Measurements from ENCODE around the gene CEP170B.
"Not testable (repeated sequence)": the region's sequence is repeated elsewhere in the genome, so short reads cannot be mapped to it uniquely, and the experiment has no call there.

CEP170B gene

DNA sequence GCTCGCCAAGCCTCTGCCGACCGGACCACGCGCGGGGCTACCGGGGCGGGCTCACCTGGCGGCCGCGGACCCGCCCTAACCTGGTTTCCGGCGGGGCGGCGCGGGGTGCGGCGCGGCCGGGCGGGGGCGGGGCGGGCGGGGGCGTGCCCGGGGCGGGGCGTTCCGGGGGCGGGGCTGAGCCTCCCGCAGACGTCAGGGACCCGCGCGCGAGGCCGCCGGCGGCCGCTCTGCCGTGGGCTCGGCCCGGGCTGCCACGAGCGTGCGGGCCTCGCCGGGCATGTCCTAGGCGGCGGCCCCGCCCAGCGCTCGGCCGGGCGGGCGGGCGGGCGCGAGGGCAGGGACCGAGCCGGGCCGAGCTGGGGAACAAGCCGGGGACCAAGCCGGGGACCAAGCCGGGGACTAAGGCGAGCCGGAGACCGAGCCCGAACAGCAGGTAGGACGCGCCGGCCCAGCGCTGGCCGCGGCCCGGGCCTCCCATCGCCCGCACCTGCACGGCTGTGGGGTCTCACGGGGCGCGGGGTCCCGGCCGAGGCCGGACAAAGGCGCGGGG lies at the start of gene CEP170B:
Gene CEP170B, plus strand, starts transcription at position 188 of the 550 bp plus-strand sequence. CDS start 3,183 bp downstream, outside the sequence.
- no peak for DNase-seq

DNA sequence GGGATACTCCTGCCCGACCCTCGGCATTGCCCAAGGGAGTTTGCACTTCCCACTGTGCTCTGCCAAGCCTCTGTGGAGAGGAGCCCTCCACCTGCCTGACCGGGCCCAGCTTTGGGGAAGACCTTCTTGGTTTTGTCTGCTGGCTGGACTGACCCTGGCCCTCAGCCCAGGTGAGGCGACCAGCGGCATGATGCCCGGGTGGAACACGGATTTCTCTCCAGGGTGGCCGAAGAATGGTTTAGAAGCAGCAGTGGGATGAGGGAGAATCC lies 48.5 kb upstream of the CEP170B start:
- DNase-seq, result no peak

DNA sequence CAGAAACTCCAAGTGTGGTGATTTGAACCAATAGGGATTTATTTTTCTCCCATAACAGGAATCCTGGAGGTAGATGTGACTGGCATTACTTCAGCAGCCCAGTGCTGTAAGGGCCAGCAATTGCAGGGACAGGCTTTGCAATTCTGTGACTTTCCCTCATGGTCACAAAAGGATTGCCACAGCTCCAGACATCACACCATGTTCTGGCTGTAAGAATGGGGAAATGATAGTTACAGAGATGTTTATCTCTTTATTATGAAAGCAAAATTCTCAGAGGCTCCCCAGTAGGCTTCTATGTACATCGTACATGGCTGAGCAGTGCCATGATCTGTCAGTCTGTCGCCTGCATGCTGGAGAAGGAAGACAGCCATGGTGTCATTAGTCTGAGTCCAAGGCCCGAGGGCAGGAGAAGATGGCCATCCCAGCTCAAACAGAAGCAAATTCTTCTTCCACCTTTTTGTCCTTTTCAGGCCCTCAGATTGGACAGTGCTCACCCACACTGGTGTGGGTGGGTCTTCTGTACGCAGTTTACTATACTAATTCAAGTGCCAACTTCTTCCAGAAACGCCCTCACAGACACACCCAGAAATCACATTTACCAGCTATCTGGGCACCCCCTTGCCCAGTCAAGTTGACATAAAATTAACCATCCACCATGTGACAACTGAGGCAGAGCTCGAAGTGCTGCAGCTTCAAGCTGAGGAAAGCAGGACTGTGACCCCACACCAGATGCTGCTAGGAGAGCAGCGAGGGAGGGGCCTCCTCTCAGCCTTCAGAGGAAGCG lies 46.9 kb upstream of the CEP170B start:
- DNase-seq, result no peak

DNA sequence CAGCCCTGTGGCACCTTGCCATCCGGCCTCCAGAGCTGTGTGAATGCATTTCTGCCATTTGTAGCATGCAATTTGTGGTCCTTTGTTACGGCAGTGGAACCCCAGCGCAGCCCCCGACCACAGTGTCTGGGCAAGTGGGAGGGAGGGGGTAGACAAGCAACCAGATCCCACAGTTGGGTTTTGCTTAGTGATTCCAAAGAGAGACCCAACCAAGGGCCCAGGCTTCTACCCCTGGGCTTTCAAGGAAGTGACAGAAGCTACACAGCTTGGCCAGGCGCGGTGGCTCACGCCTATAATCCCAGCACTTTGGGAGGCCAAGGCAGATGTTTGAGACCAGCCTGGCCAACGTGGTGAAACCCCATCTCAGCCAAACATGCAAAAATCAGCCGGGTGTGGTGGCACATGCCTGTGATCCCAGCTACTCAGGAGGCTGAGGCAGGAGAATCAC lies 46.3 kb upstream of the CEP170B start:
- no peak for DNase-seq

DNA sequence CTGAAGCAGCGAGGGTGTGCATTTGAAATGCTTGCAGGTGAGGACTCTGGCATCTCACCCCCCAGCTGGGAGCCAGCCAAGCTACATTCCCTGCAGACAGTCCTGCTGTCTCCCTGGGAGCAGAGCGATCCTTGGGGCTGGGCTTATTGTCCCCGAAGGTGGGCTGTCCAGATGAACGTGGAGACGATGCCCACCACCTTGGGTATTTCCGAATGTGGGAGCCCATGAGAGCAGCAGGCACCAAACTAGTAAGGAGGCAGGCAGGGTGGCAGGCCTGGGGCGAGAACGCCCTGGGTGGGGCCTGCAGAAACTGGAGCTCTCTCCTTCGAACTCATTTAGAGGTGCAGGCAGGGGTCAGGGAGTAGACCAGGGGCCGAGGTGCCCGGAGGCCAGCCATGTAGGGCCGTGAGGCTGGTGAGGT lies 45.7 kb upstream of the CEP170B start:
- DNase-seq, result no peak

DNA sequence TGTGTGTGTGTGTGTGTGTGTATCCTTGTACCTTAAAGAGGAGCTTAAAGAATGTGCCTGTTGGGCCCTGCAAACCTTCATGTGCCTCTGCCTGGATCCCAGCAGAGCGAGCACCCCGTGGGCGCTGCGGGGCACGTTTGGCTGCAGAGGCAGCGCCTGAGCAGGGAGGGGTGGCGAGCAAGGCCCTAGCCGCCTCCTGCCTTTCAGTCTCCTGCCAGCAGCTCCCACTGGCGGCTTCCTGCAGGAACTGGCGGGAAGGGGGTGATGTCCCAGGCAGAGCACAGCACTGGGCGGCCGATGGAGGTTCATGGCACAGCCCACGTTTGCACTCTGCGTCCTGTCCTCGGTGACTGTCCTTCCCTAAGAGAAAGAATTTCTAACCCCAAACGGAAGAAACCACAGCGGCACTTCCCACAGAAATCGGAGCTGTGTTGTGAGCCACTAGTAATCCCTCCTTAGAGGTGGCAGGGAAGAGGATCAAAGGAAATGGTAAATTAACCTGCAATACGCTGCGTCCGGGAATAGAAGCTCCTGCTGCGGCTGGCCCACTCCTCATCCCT lies 44.3 kb upstream of the CEP170B start:
- no peak for DNase-seq

DNA sequence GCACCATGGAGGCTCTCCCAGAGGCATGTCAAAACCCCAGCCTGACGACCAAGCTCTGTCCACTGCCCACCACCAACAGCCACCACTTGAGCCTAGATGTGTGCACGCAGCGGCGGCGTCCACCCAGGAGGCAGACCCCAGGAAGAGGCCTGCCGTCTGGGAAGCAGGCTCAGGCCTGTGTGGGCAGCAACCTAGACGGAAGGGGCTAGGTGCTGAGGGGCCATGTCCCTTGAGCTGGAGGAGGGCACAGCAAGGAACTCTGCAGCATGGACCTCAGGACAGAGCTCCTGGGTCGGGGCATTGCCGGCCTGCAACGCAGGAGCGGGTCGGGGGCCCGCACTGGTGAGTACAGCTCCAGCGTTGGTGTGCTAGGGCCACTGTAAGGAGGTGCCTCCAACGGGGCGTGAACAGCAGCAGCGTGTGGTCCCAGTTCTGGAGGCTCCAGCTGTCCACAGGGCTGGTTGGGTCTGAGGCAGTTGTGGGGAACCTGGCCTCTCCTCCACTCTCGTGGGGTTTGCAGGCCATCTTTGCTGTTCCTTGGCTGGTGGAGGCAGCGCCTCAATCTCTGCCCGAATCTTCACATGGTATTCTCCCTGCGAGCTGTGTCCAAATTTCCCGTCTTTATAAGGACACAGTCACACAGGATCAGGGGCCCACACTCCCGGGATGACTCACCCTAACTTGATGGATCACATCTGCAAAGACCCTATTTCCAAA lies 43.7 kb upstream of the CEP170B start:
- DNase-seq, result no peak

DNA sequence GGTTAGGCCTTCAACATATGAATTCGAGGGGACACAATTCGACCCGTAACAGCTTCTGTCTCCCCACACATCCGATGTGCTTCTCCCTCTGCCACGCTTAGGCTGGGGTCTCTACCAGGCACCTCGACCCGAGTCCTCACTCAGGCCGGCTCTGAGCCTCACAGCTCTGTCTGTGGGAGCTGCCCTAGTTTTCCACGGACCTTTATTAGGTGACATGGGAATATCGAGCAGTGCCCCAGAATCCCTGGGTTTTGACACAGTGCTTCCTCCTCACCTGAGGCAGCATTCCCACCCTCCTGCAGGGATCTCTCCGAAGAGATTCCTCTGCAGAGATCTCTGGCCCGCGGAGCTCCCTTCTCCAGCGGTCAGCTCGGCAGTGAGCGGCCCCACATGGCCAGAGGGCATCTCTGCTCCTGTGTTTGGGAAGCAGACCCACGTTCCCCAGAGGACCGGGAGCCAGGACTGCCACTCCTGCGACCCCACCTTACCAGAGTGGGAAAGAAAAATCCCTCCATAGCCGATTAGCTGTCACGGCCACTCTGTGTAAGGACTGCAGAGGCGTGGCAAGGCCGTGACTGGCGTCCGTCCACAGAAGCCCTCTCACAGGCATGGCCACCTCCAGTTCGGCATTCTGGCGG lies 43.0 kb upstream of the CEP170B start:
- DNase-seq, result no peak

DNA sequence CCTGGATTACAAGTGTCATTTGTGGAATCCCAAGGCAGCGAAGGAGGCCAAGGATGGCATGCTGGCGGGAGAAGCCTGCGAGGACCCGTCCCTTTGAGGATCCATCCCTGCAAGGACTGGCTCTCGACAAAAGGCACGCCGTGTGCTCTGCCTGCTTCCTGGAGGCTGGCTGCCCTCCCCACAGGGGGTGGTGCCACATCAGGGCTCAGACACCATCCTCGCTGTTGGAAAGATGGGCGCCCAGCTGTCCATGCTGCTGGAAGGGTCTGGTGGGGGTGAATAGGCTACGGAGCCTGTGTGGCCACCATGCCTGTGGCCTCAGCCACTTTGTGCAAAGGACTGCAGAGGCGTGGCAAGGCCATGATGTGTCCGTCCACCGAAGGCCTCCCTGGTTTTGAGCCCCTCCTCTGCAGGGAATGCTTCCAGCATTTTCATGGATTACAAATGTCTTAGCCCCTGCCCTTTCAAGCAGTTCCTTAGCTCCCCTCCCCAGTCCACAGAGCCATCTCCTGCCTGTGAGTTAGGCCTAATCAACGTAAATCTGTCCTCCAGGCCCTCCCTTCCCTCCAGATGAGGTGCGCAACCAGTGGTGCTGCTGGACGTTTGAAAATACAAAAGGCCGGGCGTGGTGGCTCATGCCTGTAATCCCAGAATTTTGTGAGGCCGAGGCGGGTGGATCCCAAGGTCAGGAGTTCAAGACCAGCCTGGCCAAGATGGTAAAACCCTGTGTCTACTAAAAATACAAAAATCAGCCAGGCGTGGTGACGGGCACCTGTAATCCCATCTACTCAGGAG lies 42.0 kb upstream of the CEP170B start:
- DNase-seq, result no peak

DNA sequence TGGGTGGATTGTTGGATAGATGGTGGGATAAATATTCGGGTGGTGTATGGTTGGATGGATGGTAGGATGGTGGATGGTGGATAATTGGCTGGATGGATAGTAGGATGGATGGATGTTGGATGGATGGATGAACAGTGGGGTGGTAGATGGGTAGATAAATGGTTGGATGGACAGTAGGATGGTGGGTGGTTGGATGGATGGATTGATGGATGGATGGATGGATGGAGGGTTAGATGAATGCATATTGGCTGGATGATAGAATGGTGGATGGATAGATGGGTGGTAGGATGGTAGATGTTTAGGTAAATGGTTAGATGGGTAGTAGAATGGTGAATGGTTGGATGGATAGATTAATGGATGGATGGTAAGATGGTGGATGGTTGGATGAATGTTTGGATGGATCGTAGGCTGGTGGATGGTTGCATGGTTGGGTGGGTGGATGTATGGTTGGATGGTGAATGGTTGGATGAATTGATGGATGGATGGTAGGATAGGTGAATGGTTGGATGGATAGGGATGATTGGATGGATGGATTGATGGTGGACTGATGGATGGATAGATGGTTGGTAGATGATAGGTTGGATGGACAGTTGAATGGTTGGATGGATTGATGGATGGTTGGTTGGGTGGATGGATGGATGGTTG lies 40.6 kb upstream of the CEP170B start:
- DNase-seq, result no peak

DNA sequence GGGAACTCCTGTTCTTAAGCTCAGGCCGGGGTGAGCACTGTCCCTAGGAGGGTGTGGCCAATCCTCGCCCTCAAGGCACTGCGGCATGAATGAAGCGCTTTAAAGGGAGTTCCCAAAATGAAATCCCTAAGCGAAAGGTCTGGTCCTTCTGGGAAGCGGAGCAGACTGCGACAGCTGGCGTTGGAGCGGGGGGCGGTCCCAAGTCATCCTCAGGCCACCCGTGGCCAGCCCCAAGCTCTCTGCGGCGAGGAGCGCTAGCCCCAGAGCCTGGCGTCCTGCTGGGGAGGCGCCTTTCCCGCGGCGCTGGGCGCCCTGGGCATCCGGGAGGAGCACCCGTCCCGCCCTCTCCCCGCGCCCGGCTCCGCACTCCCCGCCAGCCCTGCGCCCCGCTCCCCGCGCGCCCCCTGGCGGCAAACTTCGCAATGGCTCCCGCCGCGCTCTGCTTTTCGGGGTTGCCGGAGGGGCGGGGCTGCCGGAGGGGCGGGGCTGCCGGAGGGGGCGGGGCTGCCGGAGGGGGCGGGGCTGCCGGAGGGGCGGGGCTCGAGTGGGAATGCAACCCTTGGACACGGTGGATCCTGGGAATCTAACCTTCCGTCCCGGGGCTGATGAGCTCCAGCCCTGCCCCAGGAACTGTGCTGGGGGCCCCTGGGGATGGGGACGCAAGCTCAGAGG lies 38.7 kb upstream of the CEP170B start:
- DNase-seq, result peak; percentile 96

DNA sequence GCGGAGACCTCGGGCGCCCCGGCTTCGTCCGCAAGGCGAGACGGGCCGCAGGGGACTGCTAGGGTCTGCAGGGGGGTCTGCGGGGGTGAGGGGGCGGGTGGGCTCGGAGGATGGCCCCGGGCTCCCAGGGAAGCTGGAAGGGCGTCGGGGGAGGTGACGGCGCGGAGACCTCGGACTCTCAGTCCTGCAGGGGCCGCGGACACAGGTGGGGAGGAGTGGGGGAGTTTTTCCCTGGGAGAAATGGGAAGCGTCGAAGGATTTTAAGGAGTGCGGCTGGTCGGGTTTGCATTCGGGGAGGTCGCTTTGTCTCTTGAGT lies 38.2 kb upstream of the CEP170B start:
- no peak for DNase-seq

DNA sequence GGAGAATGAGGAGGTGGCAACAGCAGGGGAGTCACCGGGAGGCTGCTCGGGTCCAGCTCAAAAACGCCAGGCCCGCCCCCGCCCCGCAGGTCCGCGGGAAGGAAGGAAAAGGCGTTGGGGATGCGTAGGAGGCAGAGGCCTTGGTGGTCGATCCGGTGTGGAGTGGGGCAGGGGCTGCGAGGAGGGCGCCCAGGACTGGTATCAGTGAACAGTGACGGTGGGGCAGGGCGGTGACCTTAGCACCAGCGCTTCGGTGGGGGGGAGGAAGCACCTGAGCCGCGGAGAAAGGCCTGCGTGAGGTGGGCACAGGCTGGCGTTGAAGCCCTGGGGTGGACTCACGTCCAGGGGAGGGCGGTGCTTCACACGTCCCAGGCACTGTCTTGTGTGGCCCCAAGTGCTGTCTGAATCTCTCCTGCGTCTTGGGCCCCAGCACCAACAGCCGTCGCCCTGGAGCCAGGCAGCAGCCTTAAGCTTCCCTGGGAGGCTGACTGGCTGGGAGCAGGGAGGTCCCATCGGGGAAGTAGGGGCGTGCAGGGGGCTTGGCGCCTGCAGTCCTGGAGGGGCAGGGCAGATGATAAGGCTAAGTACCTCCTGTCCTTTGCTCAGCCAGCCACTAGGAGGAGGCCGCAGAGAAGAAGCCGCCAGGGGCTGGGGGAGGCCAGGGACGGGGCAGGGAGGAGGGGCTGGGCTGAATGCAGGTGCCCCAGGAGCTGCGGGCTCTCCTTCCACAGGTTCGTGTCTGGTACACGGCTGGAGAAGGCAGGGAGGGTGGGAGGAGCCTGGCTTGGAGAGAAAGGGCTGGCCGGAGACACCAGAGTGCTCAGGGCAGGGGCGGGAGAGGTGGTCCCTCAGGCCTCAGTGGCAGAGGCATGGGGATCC lies 37.7 kb upstream of the CEP170B start:
- DNase-seq, result no peak

DNA sequence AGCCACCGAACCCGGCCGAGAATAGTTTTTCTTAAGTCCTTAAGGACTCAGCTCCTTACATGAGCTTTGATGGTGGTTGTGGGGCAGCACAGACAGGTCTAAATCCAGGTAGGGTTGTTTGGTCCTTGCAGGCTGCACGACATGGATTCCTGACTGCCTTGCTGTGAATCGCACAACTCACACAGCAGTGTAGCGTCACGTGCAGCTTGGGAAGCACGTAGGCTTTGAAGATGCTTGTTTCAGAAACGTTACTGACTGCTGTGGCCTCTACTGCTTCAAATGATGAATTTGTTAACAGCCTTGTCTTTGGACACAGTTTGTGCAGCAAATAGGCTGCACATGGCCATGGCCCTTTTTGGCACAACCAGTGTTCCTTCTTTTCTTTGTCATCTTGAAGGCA lies 34.3 kb upstream of the CEP170B start:
- no peak for DNase-seq

DNA sequence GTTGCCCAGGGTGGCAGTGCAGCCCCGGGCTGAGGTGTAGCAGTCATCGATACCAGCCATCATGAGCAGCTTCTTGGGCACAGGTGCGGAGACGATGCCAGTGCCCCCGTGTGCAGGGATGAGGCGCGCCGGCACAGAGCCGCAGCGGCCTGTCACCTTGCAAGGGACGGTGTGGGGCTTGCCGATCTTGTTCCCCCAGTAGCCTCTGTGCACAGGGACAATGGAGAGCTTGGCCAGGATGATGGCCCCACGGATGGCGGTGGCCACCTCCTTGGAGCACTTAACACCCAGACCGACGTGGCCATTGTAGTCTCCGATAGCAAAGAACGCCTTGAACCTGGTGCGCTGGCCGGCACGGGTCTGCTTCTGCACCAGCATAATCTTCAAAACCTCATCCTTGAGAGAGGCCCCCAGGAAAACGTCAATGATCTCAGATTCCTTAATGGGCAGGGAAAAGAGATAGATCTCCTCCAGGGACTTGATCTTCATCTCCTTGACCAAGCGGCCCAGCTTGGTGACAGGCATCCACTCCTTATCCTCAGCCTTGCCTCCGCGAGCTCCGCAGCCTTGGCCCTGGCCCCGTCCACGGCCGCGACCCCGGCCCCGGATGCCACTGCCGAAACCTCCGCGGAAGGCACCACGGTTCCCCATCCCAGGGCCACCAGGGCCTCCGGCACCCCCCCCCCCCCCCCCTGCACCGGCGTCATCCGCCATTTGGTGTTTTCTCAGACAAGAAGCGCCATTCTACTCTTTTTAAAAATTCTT lies 28.7 kb upstream of the CEP170B start:
- DNase-seq, result not testable (repeated sequence)

DNA sequence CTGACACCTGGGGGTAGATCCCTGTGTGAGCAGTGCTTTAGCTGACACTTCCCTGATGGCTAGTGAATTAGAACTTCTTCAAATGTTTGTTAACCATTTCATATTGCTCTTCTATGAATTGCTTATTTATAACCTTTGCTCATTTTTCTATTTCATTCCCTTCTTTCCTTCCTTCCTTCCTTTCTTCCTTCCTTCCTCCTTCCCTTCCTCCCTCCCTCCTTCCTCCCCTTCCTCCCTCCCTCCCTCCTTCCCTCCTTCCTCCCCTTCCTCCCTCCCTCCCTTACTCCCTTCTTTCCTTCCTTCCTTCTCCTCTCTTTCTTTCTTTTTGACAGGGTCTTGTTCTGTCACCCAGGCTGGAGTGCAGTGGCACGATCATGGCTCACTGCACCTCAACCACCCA lies 23.3 kb upstream of the CEP170B start:
- no peak for DNase-seq

DNA sequence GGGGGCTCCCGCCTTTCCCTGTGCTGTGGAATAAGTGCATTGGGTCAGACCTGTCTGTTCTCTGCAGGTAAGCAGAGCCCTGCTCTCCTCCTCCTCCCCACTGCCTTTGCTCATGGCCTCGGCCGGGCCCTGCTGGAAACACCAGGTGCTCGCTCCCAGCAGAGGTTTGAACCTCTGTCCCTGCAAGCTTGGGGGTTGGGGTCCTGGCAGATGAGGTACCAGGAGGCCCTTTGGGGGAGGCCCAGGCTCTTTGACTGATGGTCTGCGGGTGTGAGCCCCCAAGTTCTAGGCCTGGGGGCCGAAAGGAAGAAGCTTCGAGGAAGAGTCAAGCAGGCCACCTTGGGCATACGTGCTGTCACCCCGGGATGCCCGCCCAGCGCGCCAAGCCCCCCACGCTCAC lies 22.1 kb upstream of the CEP170B start:
- DNase-seq, result no peak

DNA sequence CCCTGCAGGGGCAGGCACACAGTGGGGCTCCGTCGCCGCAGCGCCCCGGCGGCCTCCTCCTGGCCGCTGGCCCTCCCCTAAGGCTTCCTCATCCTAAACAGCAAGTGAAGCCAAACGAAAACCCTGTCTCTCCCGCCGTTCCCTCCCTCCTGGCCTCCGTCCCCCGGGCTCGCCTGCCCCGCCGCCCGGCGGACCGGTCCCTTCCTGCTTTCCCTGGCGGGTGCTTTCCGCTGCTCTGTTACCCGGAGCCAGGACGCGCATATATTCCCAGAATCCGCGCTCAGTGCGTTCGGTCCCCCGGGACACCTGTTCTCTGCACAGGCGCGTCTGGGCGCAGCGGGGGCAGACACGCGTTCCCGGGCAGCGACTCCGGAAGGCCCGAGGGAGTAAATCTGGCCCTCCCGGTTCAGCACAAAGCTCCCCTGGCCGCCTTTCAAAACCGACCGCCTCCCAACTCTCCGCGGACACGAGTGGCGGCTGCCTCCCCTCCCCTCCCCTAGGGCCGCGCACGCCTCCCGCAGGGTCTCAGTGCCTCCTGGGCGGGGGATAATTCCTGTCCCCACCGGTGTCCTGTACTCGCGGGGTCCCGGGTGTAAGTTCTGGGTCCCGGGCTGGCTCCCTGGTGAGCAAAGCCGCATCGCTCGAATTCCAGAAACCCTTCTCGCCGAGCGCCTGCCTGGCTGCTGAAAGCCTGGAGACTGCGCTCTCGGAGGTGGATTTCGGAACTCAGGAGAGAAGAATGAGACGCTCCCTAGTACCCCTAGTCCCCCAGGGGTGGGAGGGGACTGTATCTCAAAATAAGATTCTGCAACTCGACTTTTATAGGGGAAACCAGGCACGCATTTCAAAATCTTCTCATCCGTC lies 21.4 kb upstream of the CEP170B start:
- no peak for DNase-seq
